Left cardiac atrium (tissue), 4 donors: ENCODE results near the gene SGSM2. TPM values are rescaled to one million over a fixed set of nuclear protein-coding genes. Genes with fewer than 3 reads are reported as not detected.
A peak's percentile ranks its signal among the peaks of the same experiment; 100 is the strongest.

Experiments used
- ATAC-seq, 2 donors: fragments of 200-7000 bp; cut with Tn5 transposase; one replicate each; pipeline ENCODE4 v1.9.1; 2020; ENCODE audit warnings: mild to moderate bottlenecking in 2 of 2, moderate library complexity in 2 of 2
- DNase-seq: peaks from one replicate; pipeline ENCODE4 v3.0.0-alpha.2; 2020
- intact Hi-C, 2 donors: fragments of 100-400 bp; cut with DNase I; formaldehyde crosslinking; loops; one replicate each; pipeline versions ENCODE4 v1.14.1 to v1.15.1; 2022 to 2023
- total RNA-seq, 2 donors: library from RNA; stranded (reverse); fragmentation: NEBNext Ultra II Directional; extraction: Animal tissue kit (Norgen Biotek cat#: 25700); gene quantifications; one replicate each; pipeline ENCODE4 v1.2.1, GENCODE V29; 2021
- donor health status: DM: no; HTN: yes; CAD: no.
- donor health status: DM: no; HTN: yes; CAD: no; lungs with severe emphysema.
- donor health status: DM: yes; HTN: yes; CAD: no.
- donor health status: Dilated cardiomyopathy.

Gene SGSM2
- total RNA-seq, 2 donors from 2014 or later, result 30.7 to 35.5 TPM

DNA sequence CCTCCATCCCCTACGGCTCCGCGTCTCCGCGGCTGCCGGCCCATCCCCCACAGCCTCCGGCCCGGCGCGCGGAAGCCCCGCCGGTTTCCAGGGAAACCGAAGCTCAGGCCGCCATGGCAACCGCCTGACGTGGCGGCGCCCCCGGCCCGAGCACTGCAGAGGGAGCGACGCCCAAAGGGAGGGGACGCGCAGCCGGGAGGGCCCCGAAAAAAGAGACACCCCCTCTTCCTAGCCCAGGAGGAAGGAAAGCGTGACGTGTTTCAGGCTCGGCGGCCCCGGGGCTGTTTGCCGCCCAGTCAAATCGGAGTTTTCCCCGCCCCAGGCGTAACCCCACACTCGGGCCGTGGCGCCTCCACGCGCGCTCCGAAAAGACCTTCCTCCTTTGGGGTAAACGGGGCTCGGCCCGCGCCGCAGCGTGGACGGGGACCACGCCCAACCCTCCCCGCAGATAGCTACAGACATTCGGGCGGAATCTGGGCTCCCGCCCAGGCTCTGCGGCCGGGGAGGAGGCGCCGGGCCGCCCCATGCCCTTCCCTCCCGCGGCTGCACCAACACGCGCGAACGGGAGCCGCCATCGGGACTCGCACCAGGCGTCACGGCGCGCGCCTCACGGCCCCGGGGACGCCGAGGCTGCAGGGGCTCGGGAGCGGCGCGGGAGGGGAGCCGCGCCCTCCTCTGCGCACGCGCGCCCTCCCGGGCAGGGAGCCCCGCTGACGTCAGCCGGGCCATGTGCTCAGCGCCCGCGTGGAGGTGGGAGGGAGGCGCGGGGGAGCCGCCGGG, 56.1 kb downstream of the SGSM2 start:
- ATAC-seq (peak; percentile 61 to 62), DNase-seq (peak; percentile 93)
- intact Hi-C loops, result no loop called here

DNA sequence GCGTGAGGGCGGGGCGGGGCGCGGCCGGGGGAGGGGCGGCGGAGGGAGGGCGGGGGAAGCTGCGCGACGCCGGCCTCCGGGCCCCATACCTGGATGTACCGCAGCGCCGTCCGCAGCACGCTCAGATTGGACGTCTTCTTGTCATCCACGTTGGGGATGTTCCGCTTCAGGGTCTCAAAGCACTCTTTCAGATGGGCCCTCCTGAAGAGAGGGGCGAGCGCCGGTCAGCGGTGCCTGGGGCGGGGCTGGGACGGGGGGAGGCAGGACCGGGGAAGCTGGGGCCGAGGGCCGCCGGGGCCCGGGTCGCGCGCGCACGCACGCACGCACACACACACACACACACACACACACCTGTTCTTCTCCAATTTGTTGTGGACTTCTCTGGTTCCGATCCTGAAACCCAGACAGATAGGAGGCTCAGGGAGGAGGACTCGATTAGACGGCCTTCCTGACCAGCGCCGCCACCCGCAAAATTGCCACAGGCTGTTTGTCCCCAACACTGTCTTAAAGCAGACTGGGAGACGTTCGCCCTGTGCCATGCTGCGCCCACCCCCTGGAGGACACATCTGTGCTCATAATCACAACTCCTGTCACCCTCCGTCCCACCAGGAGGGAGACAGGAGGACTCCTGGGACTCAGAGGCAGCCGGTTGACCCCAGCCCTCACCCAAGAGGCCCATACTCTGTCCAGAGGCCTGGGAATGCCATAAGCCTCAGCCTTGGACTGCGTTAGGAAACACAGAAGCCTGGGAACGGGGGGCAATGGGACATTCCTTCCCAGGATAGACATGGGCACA, 56.9 kb downstream of the SGSM2 start:
- intact Hi-C loops, result no loop called here
- ATAC-seq, result no peak
- no peak for DNase-seq

DNA sequence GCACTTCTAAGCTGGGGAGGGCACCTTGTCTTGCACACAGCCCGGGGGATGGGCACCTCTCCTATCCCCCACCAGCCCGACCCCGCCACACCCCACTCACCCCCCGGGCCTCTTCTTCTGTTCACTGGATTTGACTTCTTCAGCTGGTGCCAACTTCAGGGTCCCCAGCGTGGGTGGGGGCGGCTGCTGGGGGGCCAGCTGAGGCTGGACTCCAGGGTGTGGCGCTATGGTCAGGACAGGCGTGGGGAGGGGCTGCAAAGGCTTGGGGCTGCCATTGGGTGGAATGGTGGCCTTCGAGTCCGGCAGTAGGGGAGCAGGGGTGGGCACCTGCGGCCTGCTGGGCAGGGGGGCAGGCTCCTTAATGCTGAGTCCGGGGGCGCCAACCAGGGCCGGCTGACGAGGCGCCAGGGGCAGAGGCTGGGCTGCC, 57.5 kb downstream of the SGSM2 start:
- DNase-seq (no peak), ATAC-seq (no peak)
- intact Hi-C loops, result no loop called here

- ATAC-seq (no peak), DNase-seq (no peak)
- intact Hi-C loops, result no loop called here
These were observed 58.2 kb downstream of the SGSM2 start for GRCh38 chr17:2395258-2396181.

DNA sequence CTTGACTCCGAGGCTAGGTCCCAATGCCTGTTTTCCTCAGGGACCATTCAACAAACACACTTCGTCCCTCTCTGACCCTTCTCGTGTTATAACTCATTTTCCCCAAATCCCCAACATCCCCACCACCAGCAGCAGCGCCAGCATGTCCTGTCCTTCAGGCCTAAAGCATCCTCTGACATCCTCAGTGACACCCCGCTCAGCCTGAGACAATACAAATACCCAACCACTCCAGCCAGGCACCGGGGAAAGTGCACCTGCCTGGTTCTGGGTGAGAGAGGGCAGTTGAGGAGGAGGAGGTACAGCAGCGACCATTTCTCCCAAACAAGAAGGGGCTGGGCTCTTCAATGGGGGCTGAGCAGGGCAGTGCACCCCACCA, 58.9 kb downstream of the SGSM2 start:
- no peak for DNase-seq
- ATAC-seq, result no peak
- intact Hi-C loops, result no loop called here

DNA sequence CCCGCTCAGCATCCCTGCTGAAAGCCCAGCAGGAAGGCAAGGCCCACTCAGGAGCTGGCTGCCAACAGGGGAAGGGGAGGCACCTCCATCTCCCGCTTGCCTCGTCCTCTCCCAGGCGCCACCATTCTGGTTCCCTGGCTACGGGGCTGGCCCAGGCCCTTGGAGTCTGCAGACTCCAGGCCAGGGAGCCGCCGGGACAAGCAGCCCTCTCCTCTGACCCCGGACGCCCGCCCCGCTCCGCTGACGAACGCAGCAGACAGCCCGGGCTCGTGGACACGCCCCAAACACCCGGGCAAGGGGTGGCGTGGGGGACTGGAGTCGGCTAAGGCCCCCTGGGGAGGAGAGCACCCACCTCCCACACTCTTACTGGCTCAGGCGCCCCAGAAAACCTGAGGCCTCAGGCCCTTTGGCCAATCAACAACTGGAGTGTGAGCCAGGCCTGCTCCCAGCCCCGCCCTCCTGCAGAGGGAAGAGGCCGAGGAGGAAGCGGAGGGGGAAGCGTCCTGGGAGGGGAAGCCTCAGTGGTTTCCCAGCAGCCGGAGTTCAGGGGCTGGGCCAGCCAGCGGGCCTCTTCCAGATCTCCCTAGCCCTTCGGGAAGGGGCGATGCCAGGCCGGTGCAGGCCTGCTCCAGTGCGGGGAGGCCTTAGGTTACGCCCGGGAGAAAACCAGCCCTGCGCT, 59.4 kb downstream of the SGSM2 start:
- intact Hi-C loops, result no loop called here
- peak; percentile 95 for DNase-seq
- ATAC-seq, result peak; percentile 18 to 33

DNA sequence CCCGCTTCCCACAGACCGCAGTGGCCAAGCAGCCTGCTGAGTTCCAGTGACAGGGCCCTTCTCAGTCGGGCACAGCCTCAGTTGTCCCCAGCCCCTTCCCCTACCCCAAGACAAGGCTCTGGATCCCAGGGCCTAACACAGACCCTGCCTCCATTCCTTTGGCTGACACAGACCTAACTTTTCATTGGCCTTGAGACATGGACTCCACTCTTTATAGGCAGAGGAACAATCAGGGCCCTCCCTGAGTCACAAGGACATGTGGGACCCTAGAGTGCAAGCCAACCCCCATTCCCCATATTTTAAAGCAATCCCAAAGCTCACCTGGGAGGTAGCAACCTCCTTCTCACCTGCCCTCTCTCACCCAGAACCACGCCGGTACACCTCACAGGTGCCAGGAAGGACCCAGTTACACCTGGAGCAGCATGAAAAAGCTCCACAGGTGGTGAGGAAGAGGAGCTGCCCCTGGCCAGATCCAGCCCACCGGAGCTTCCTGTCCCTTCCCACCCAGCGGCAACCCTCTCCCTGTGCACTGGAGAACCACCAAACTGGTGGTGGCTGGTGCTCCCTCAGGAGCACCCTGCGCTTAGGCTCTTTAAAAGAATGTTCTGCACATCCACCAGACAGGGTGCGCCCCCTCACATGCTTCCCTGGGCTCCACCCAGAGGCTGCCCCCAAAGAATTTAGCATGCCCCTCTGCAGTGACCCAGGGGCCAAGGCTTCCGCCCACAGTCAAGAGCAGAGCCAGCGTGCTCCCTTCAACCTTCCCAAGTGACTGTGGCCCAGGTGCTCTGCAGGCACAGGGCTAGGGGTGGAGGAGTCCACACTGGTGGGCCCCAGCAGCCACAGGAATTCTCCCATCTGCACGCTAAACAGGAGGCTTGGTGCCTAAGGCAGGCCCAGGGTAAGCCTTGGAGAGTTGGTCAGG, 60.2 kb downstream of the SGSM2 start:
- intact Hi-C loops, result no loop called here
- no peak for ATAC-seq

GRCh38 chr17:2398182-2398581, 60.9 kb downstream of the SGSM2 start:
- DNase-seq (no peak), ATAC-seq (no peak)
- intact Hi-C loops, result no loop called here

More for the DNA sequence above, 60.2 kb downstream of the SGSM2 start:
- DNase-seq, result no peak

DNA sequence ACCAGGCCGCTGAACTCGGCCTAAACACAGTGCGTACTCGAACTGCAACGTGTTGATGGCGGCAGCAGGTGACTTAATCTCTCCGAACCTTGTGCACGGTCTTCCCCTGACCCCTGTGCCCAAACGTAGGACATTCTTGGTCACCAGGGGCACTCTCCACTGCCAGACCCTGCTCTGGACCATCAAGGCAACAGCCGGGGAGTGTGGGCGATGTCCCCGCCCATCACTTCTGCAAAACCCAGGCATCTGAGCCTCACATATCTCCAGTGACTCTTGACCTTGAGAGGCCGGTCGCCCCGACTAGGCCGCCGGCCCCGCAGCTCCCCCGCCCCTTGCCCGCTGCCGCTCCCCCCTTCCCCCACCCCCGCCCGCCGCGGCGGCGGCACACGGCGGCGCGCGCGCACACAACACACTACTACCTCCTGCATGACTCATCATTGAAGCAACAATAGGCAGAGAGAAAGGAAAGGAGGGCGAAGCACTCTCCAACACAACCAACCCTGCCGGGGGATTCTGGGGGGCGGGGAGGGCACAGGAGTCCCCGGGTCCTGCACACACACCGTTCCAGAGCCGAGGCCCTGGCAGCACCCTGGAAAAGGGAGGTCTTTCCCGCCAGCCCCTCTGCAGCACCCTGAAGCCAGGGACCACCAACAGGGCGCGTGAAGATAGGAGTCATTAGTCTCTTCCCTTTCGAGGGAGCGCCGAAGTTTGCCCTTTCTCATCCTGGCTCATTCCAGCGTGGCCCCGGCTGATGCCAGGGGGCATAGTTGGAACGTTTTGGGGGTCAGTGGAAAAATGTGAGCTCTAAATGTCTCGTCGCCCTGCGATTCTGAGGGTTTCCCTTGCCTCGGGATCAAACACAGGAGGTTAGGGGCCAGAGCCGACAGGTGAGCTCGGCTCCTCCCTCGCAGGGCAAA, 61.6 kb downstream of the SGSM2 start:
- DNase-seq (no peak), ATAC-seq (peak in 1 of 2 donors; percentile 5)
- intact Hi-C loops, result no loop called here

GRCh38 chr17:2399572-2400473, 62.5 kb downstream of the SGSM2 start:
- intact Hi-C loops, result no loop called here
- DNase-seq (peak; percentile 96), ATAC-seq (peak; percentile 65 to 72)

DNA sequence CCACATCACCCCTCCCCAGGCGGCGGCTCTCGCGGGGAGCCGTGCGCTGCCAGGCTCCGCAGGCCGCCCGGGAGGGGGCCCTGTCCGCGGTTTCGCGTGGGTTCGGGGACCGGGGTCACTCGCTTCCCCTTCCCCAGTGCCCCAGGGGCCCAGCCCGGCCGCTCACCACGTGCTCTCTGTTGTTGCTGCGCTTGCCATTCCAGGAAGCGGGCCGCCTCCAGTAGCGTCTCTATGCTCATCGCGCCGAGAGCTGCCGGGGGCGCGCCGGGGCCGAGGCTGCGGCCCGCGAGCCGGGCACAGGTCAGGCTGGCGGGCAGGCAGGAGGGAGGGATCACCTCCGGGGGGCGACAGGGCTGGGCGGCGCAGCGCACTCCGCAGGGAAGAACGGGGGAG, 63.2 kb downstream of the SGSM2 start:
- intact Hi-C loops, result no loop called here
- no peak for ATAC-seq

GRCh38 chr17:2400877-2401425, 63.6 kb downstream of the SGSM2 start, which contains the start of gene MNT:
TSS of gene MNT (minus strand) at chr17:2401060. CDS start at chr17:2400712, 348 bp downstream.
- intact Hi-C loops, result no loop called here
- ATAC-seq (peak; percentile 64 to 68), DNase-seq (peak; percentile 95)

More for the DNA sequence above, 63.2 kb downstream of the SGSM2 start:
- no peak for DNase-seq

- peak; percentile 100 for DNase-seq
- intact Hi-C loops, result no loop called here
These were observed 64.3 kb downstream of the SGSM2 start for GRCh38 chr17:2401426-2402221.

DNA sequence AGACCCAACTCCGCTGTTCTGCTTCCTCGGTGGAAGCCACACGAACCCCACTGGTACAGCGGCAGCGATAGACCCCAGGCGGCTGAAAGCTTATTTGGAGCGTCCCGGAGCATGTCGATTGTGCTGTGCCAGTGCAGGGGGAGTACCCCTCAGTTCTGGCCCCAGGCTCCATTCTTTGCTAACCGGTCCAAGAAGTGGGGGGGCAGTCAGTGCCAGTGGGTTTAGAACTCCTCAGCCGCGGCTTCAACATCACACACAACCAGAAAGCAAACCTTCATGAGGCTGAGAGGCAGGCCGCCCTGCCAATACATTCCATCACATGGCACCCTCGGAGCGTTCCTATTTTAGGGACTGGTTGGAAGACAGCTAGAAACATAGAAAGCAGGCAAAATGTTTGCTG, 65.2 kb downstream of the SGSM2 start:
- no peak for ATAC-seq
- no peak for DNase-seq
- intact Hi-C loops, result no loop called here

More at GRCh38 chr17:2401426-2402221, 64.3 kb downstream of the SGSM2 start:
- ATAC-seq, result peak; percentile 62 to 63

- DNase-seq, result no peak
- no peak for ATAC-seq
- intact Hi-C loops, result no loop called here
These were observed 65.7 kb downstream of the SGSM2 start for GRCh38 chr17:2403044-2403443.
